Fibroblast of lung (primary cell): ENCODE measurements around the gene F2RL1. TPM values are rescaled to one million over a fixed set of nuclear protein-coding genes. Genes with fewer than 3 reads are reported as not detected.

Experiments
- DNase-seq, 2 donors: peaks; one replicate each; pipeline versions ENCODE4 v3.0.0 to v3.0.0-alpha.2; 2010; ENCODE audit warnings: low read depth in 2 of 2
- H2AFZ ChIP-seq: 2 replicates; pipeline ENCODE4 v1.5.1; 2012; ENCODE audit warnings: low read length, control low read depth, inconsistent platforms
- H3K27ac ChIP-seq: 2 replicates; pipeline ENCODE4 v1.5.1; 2011; ENCODE audit warnings: low read length, control low read depth; ENCODE audit not compliant: insufficient read depth
- H3K27me3 ChIP-seq: 2 replicates; pipeline ENCODE4 v1.5.1; 2011; ENCODE audit warnings: mild to moderate bottlenecking, low read length; ENCODE audit not compliant: control insufficient read depth, insufficient read depth
- H3K36me3 ChIP-seq: 2 replicates; pipeline ENCODE4 v1.5.1; 2011; ENCODE audit warnings: low read length; ENCODE audit not compliant: control insufficient read depth, insufficient read depth
- H3K4me1 ChIP-seq: 2 replicates; pipeline ENCODE4 v1.5.1; 2011; ENCODE audit warnings: low read length; ENCODE audit not compliant: control insufficient read depth, insufficient read depth; ENCODE audit errors: extremely low read depth
- H3K4me2 ChIP-seq: 2 replicates; pipeline ENCODE4 v1.5.1; 2011; ENCODE audit warnings: low read length, control low read depth; ENCODE audit not compliant: insufficient read depth; ENCODE audit errors: extremely low read depth
- H3K4me3 ChIP-seq, 4 experiments: fragments of 200-600 bp in 1 of 4; sonication (generic) in 1 of 4; replicated peaks in 1 of 4; 2 replicates each; pipeline ENCODE4 v1.5.1; 2011 to 2016; ENCODE audit warnings: low read length in 4 of 4, low read depth in 3 of 4, mild to moderate bottlenecking in 3 of 4, control low read depth in 2 of 4, inconsistent platforms in 1 of 4, mixed read lengths in 1 of 4; ENCODE audit not compliant: insufficient read depth in 1 of 4; ENCODE audit errors: control extremely low read depth in 1 of 4
- H3K79me2 ChIP-seq: 2 replicates; pipeline ENCODE4 v1.5.1; 2012; ENCODE audit warnings: mild to moderate bottlenecking, low read length, inconsistent platforms; ENCODE audit not compliant: control insufficient read depth, insufficient read depth
- H3K9ac ChIP-seq: 2 replicates; pipeline ENCODE4 v1.5.1; 2011; ENCODE audit warnings: mild to moderate bottlenecking, low read length, control low read depth; ENCODE audit not compliant: insufficient read depth
- H3K9me3 ChIP-seq: 2 replicates; pipeline ENCODE4 v1.5.1; 2012; ENCODE audit warnings: low read depth, low read length; ENCODE audit not compliant: control insufficient read depth, insufficient read depth
- H4K20me1 ChIP-seq: 2 replicates; pipeline ENCODE4 v1.5.1; 2011; ENCODE audit warnings: low read length; ENCODE audit not compliant: control insufficient read depth, insufficient read depth; ENCODE audit errors: extremely low read depth
- CTCF ChIP-seq, 2 donors: IDR thresholded peaks in 1 of 2; conservative IDR thresholded peaks in 1 of 2; 1 replicate in 1 of 2; 2 replicates in 1 of 2; pipeline ENCODE4 v1.5.1; 2011 to 2012; ENCODE audit warnings: low read length in 2 of 2, control low read depth in 1 of 2, inconsistent platforms in 1 of 2, low read depth in 1 of 2, mild to moderate bottlenecking in 1 of 2
- EZH2 ChIP-seq: IDR thresholded peaks from 2 replicates; pipeline ENCODE4 v1.5.1; 2012; ENCODE audit warnings: low read length, control low read depth, mild to moderate bottlenecking; ENCODE audit errors: missing control alignments
- polyA plus RNA-seq, 2 donors: library from polyadenylated mRNA; depleted of rRNA in 1 of 2; stranded (reverse) in 1 of 2; unstranded in 1 of 2; fragments of >200 nt; gene quantifications; 2 replicates each; pipeline ENCODE4 v1.2.1, GENCODE V29; 2011 to 2012; ENCODE audit warnings: missing spikeins in 1 of 2
- total RNA-seq: library from RNA; depleted of rRNA; stranded (reverse); fragments of >200 nt; gene quantifications from 2 replicates; pipeline ENCODE4 v1.2.1, GENCODE V29; 2014

F2RL1 gene
- total and polyA plus RNA-seq, 2 donors (not counting 1 experiment from before 2014, with no cell fraction given): 12.4 to 25.1 TPM

GRCh38 chr5:76861612-76862011, 42.8 kb downstream of the F2RL1 start:
- Histone ChIP-seq H2AFZ (no peak overlapping the region), H4K20me1 (no peaks in the 10 kb centered on the region), H3K79me2 (no peaks in the 10 kb centered on the region), H3K27ac (no peak overlapping the region), H3K27me3 (no peaks in the 10 kb centered on the region), H3K4me1 (no peaks in the 10 kb centered on the region), H3K9ac (no peak overlapping the region), H3K4me3 (no peak overlapping the region), H3K4me2 (no peak overlapping the region), H3K36me3 (no peaks in the 10 kb centered on the region), H3K9me3 (no peaks in the 10 kb centered on the region)
- DNase-seq: peak; percentile 48 to 56
- TF ChIP-seq CTCF (conservative IDR thresholded peaks at IDR 0.05 in 1 of 2, IDR thresholded peaks at IDR 0.05 in 1 of 2; ENCODE audit: low read depth in 1 of 2, low read length in 2 of 2) (no peak), EZH2 (no peak)

DNA sequence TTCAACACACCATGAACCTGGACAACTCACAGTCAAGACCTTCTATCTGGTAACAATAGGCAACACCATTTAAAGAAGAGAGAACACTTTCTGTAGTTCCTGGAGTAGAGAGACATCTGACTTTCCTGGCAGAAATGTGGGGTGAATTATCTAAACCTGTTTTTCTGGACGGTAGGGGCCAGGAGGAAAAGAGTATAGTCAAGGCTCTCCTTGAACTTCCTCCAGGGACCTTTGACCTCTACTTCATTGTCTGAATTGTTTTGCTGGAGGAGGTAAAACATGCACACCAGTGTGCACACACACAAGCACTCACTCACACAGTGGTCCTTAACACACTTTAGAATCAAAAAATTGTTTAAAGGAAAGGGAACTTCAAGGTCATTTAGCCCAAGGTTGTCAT, 44.2 kb downstream of the F2RL1 start:
- no peak for TF ChIP-seq EZH2
- Histone ChIP-seq H3K36me3 (no peaks in the 10 kb centered on the region), H3K9ac (no peak overlapping the region), H3K27ac (no peak overlapping the region), H3K9me3 (no peaks in the 10 kb centered on the region), H3K4me3 (no peak overlapping the region), H4K20me1 (no peaks in the 10 kb centered on the region), H2AFZ (no peak overlapping the region), H3K4me1 (no peaks in the 10 kb centered on the region), H3K4me2 (no peak overlapping the region), H3K79me2 (no peaks in the 10 kb centered on the region), H3K27me3 (no peaks in the 10 kb centered on the region)
- no peak for DNase-seq

GRCh38 chr5:76866503-76866902, 47.7 kb downstream of the F2RL1 start:
- Histone ChIP-seq H2AFZ (no peak overlapping the region), H3K9me3 (no peaks in the 10 kb centered on the region), H3K79me2 (no peaks in the 10 kb centered on the region), H3K4me3 (no peak overlapping the region), H3K4me2 (no peak overlapping the region), H3K27me3 (no peaks in the 10 kb centered on the region), H3K36me3 (no peaks in the 10 kb centered on the region), H3K27ac (no peak overlapping the region), H3K9ac (no peak overlapping the region), H3K4me1 (no peaks in the 10 kb centered on the region), H4K20me1 (no peaks in the 10 kb centered on the region)
- no peak for DNase-seq
- TF ChIP-seq EZH2 (no peak), CTCF (conservative IDR thresholded peaks at IDR 0.05 in 1 of 2, IDR thresholded peaks at IDR 0.05 in 1 of 2; ENCODE audit: low read depth in 1 of 2, low read length in 2 of 2) (no peak)
